Natural killer cell (primary cell): ENCODE data around the gene IKZF3. TPM values are rescaled to one million over a fixed set of nuclear protein-coding genes. Genes with fewer than 3 reads are reported as not detected.

Source experiments
- ATAC-seq, 3 donors: fragments of 150-1000 bp in 2 of 3; fragments of 200-7000 bp in 1 of 3; cut with Tn5 transposase; 1 replicate in 1 of 3; 2 replicates in 2 of 3; pipeline ENCODE4 v1.10.0; 2021; ENCODE audit warnings: mild to moderate bottlenecking in 2 of 3, moderate library complexity in 2 of 3
- DNase-seq, 2 donors: peaks; one replicate each; pipeline versions ENCODE4 v3.0.0 to v3.0.0-alpha.2; 2013 to 2021; ENCODE audit warnings: mixed read lengths in 1 of 2
- H3K27ac ChIP-seq: one replicate; pipeline ENCODE4 v1.5.1; 2013; ENCODE audit warnings: mild to moderate bottlenecking, low read length
- H3K27me3 ChIP-seq: one replicate; pipeline ENCODE4 v1.6.1; 2013; ENCODE audit warnings: low read length; ENCODE audit not compliant: control insufficient read depth, insufficient read depth
- H3K36me3 ChIP-seq: one replicate; pipeline ENCODE4 v1.6.1; 2013; ENCODE audit warnings: low read length; ENCODE audit not compliant: control insufficient read depth, insufficient read depth
- H3K4me1 ChIP-seq: one replicate; pipeline ENCODE4 v1.6.1; 2013; ENCODE audit warnings: low read length; ENCODE audit not compliant: control insufficient read depth, insufficient read depth
- H3K4me3 ChIP-seq: one replicate; pipeline ENCODE4 v1.5.1; 2013; ENCODE audit warnings: low read length
- H3K9me3 ChIP-seq: one replicate; pipeline ENCODE4 v1.6.1; 2013; ENCODE audit warnings: low read length; ENCODE audit not compliant: control insufficient read depth, insufficient read depth
- H3K27ac Mint-ChIP-seq, 2 donors: one replicate each; pipeline ENCODE4 v1.8.0; 2022; ENCODE audit warnings: mild to moderate bottlenecking in 2 of 2, mixed read lengths in 2 of 2, moderate library complexity in 1 of 2
- H3K27me3 Mint-ChIP-seq, 2 donors: one replicate each; pipeline ENCODE4 v1.8.0; 2022; ENCODE audit warnings: low read depth in 2 of 2, mixed read lengths in 2 of 2
- H3K36me3 Mint-ChIP-seq: one replicate; pipeline ENCODE4 v1.8.0; 2022; ENCODE audit warnings: mixed read lengths
- H3K4me1 Mint-ChIP-seq, 2 donors: one replicate each; pipeline ENCODE4 v1.8.0; 2022; ENCODE audit warnings: mixed read lengths in 2 of 2
- H3K4me3 Mint-ChIP-seq: one replicate; pipeline ENCODE4 v1.8.0; 2022; ENCODE audit warnings: mild to moderate bottlenecking, moderate library complexity, mixed read lengths
- H3K9me3 Mint-ChIP-seq, 2 donors: one replicate each; pipeline ENCODE4 v1.8.0; 2022; ENCODE audit warnings: mixed read lengths in 2 of 2
- CTCF ChIP-seq: fragments of 200-600 bp; IDR thresholded peaks from one replicate; pipeline ENCODE4 v1.8.0; 2022; ENCODE audit warnings: antibody characterized with exemption
- WGBS: methylation state at CpG from one replicate; pipeline ENCODE4 v1.1.7; 2013; ENCODE audit warnings: missing lambda C conversion rate; ENCODE audit not compliant: insufficient coverage; 5-methylcytosine and 5-hydroxymethylcytosine counted together
- intact Hi-C: fragments of 100-400 bp; cut with micrococcal nuclease; formaldehyde crosslinking; loops from one replicate; pipeline ENCODE4 v1.14.2; 2022
- total RNA-seq, 4 donors: library from RNA; stranded (reverse); fragments of 120-200 nt in 1 of 4; gene quantifications; one replicate each; pipeline versions ENCODE4 v1.2.3 to v1.2.4, GENCODE V29; 2013 to 2022

Gene IKZF3
- total RNA-seq, 3 donors from 2014 or later (not counting 1 experiment from before 2014, with no cell fraction given), result 134 to 162 (median 139) TPM

GRCh38 chr17:39808409-39808997, 55.6 kb downstream of the IKZF3 start:
- H3K36me3 Mint-ChIP-seq, result no peaks in the 10 kb centered on the region
- H3K4me3 Mint-ChIP-seq, result no peak overlapping the region

GRCh38 chr17:39804839-39805238, 59.3 kb downstream of the IKZF3 start:
- Mint-ChIP-seq H3K4me1 (peaks cover 41 to 44% of the 10 kb centered on the region in 2 donors), H3K9me3 (no peaks in the 10 kb centered on the region), H3K36me3 (no peaks in the 10 kb centered on the region), H3K4me3 (no peak overlapping the region), H3K27ac (peak overlapping the region; percentile 2 to 23), H3K27me3 (no peaks in the 10 kb centered on the region)
- no peaks in the 10 kb centered on the region for H3K27me3 ChIP-seq
- DNase-seq, result no peak
- no peaks in the 10 kb centered on the region for H3K9me3 ChIP-seq
- H3K4me1 ChIP-seq, result no peaks in the 10 kb centered on the region
- no peak for ATAC-seq
- 82% methylated on average over 3 of the region's 4 CpGs for WGBS
- H3K4me3 ChIP-seq, result no peak overlapping the region
- H3K36me3 ChIP-seq, result peaks cover 10% of the 10 kb centered on the region
- intact Hi-C loops, result no loop called here
- no peak overlapping the region for H3K27ac ChIP-seq
- TF ChIP-seq CTCF, result no peak

More at GRCh38 chr17:39808409-39808997, 55.6 kb downstream of the IKZF3 start:
- intact Hi-C loops, result no loop called here
- Histone ChIP-seq H3K4me1 (peaks cover 12% of the 10 kb centered on the region), H3K9me3 (no peaks in the 10 kb centered on the region), H3K4me3 (no peak overlapping the region), H3K27me3 (no peaks in the 10 kb centered on the region), H3K36me3 (peaks cover 10% of the 10 kb centered on the region), H3K27ac (no peak overlapping the region)
- TF ChIP-seq CTCF, result no peak
- Mint-ChIP-seq H3K4me1 (peaks cover 54 to 58% of the 10 kb centered on the region in 2 donors), H3K27ac (peak overlapping the region in 1 of 2 donors; percentile 59), H3K27me3 (no peaks in the 10 kb centered on the region), H3K9me3 (no peaks in the 10 kb centered on the region)
- DNase-seq, result no peak
- 97% methylated on average over 3 of the region's 3 CpGs for WGBS
- no peak for ATAC-seq

GRCh38 chr17:39801055-39801454, 63.1 kb downstream of the IKZF3 start:
- H3K36me3 ChIP-seq, result peaks cover 9% of the 10 kb centered on the region
- no peak overlapping the region for H3K4me3 Mint-ChIP-seq
- ATAC-seq (no peak), DNase-seq (no peak)
- H3K4me1 ChIP-seq, result no peaks in the 10 kb centered on the region
- TF ChIP-seq CTCF, result no peak
- intact Hi-C loops, result no loop called here
- H3K36me3 Mint-ChIP-seq, result no peaks in the 10 kb centered on the region
- no peaks in the 10 kb centered on the region for H3K9me3 ChIP-seq
- no peaks in the 10 kb centered on the region for H3K27me3 Mint-ChIP-seq
- 92% methylated on average over 3 of the region's 4 CpGs for WGBS
- peak overlapping the region; percentile 20 for H3K27ac ChIP-seq
- peak overlapping the region; percentile 80 to 86 for H3K27ac Mint-ChIP-seq
- H3K27me3 ChIP-seq, result no peaks in the 10 kb centered on the region
- no peak overlapping the region for H3K4me3 ChIP-seq
- peaks cover 41 to 53% of the 10 kb centered on the region in 2 donors for H3K4me1 Mint-ChIP-seq
- no peaks in the 10 kb centered on the region for H3K9me3 Mint-ChIP-seq

GRCh38 chr17:39800540-39800939, 63.6 kb downstream of the IKZF3 start:
- intact Hi-C loops, result no loop called here
- Histone ChIP-seq H3K27me3 (no peaks in the 10 kb centered on the region), H3K9me3 (no peaks in the 10 kb centered on the region), H3K4me1 (no peaks in the 10 kb centered on the region), H3K27ac (peak overlapping the region; percentile 11), H3K36me3 (peaks cover 9% of the 10 kb centered on the region), H3K4me3 (no peak overlapping the region)
- peaks cover 36 to 52% of the 10 kb centered on the region in 2 donors for H3K4me1 Mint-ChIP-seq
- no CpG with 5 or more reads among the region's 1 CpG for WGBS
- TF ChIP-seq CTCF, result no peak
- H3K27me3 Mint-ChIP-seq, result no peaks in the 10 kb centered on the region
- H3K9me3 Mint-ChIP-seq, result no peaks in the 10 kb centered on the region
- no peaks in the 10 kb centered on the region for H3K36me3 Mint-ChIP-seq
- DNase-seq (peak in 1 of 2 donors; percentile 86), ATAC-seq (peak; percentile 61 to 72 (median 71))
- H3K4me3 Mint-ChIP-seq, result no peak overlapping the region
- H3K27ac Mint-ChIP-seq, result peak overlapping the region; percentile 80 to 86
